ENCODE data around the gene HSPB9. TPM values are rescaled to one million over a fixed set of nuclear protein-coding genes. Genes with fewer than 3 reads are reported as not detected.

Gene HSPB9, protein sequence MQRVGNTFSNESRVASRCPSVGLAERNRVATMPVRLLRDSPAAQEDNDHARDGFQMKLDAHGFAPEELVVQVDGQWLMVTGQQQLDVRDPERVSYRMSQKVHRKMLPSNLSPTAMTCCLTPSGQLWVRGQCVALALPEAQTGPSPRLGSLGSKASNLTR
- total RNA-seq, result not detected in 2 replicates

- no peak within 1 kb of the TSS for H3K27ac Mint-ChIP-seq
- no peak for DNase-seq (ENCODE audit: low spot score)
- no peaks in the 10 kb centered on the region for H3K27me3 Mint-ChIP-seq (ENCODE audit: low read depth)
- H3K4me1 Mint-ChIP-seq (ENCODE audit: low read depth), result peaks cover 12% of the 10 kb centered on the region
- intact Hi-C loops (cut with micrococcal nuclease), result no loop called here
- peak within 1 kb of the TSS; percentile 76 for H3K4me3 Mint-ChIP-seq (ENCODE audit: low read depth)
- H3K9me3 Mint-ChIP-seq, result no peaks in the 10 kb centered on the region
- H3K36me3 Mint-ChIP-seq (ENCODE audit: low read depth), result peaks cover 37% of the 10 kb centered on the region
Observed at GRCh38 chr17:42122371-42123303, at the start of gene HSPB9. TSS of gene HSPB9 (plus strand) at chr17:42122804. CDS start at chr17:42122851, 47 bp downstream.

DNA sequence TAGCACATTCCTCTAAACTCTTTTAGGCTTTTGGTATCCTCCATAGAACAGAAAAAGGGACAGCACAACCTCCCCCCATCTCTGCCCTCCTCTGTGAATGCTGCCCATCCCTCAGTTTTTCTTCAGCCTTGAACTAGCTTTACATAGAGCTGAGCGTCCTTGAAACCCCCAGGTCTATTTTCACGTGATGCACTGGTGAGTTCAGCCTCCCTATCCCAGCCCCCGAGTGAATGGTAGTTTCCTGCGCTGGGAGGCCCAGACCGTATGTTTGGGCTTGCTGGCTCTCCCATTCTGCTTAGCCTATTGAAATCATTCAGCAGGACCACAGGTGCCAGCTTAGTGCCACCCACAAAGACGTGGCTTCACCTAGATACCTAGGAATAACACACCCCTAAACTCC is 46.8 kb upstream of the HSPB9 start:
- Mint-ChIP-seq H3K27me3 (ENCODE audit: low read depth) (peaks cover 30% of the 10 kb centered on the region), H3K36me3 (ENCODE audit: low read depth) (no peaks in the 10 kb centered on the region), H3K4me1 (ENCODE audit: low read depth) (peaks cover 2% of the 10 kb centered on the region), H3K4me3 (ENCODE audit: low read depth) (no peak overlapping the region), H3K9me3 (no peaks in the 10 kb centered on the region), H3K27ac (no peak overlapping the region)
- intact Hi-C loops (cut with micrococcal nuclease), result no loop called here
- DNase-seq (ENCODE audit: low spot score), result no peak

DNA sequence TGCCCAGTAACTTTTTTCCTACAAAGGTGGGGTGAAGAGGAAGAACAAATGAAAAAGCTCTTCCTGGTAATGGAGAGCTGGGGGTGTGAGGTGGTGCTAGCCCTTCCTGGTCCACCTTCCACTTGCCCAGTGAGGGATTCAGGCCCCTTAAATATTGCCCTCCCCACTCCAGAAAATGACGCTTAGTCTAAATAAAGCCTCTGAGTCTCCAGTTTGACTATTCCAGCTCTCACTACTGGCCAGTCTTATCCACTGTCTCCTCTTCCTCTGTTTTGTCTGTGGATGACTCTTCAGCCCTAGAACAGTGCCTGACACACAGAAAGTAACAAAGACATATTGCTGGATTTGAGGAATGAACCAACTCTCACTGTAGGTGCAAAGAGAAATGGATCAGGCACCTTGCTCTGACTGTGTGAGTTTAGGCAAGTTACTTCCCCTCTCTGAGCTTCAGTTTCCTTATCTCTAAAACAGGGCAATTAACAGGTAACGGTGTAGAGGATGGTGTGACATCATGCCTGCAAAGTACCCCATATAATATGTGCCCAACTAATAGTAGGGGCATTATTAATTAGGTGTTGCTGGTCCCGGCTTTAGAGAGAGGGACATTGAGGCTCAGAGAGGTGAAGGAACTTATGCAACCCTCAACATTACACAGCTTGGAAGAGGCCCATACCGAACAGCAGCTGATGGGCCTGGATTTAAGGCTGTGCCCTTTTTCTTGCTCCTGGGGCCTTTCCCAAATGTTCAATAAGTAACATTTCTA is 45.6 kb upstream of the HSPB9 start:
- Mint-ChIP-seq H3K4me3 (ENCODE audit: low read depth) (no peak overlapping the region), H3K36me3 (ENCODE audit: low read depth) (no peaks in the 10 kb centered on the region), H3K4me1 (ENCODE audit: low read depth) (peaks cover under 1% of the 10 kb centered on the region), H3K27me3 (ENCODE audit: low read depth) (peaks cover 24% of the 10 kb centered on the region), H3K27ac (no peak overlapping the region), H3K9me3 (no peaks in the 10 kb centered on the region)
- intact Hi-C loops (cut with micrococcal nuclease), result no loop called here
- DNase-seq (ENCODE audit: low spot score), result no peak

DNA sequence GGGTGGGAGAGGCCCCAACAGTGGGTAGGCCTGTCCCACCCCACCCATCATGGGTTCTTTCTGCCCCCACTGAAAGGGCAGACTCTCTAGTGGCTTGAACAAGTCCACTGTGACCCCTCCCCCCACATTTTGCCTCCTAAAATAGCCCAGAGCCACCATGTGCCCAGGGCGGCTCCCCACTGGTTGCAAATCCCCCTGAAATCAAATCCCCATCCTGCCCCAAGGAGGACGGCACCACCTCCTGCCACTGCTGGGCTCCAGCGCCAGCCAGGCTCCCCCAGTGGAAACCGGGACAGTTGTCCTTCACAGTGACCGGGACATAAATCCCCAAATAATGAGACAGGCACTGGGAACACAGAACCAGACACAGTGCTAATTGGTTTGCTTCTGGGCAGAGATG is 44.8 kb upstream of the HSPB9 start:
- H3K27ac Mint-ChIP-seq, result no peak overlapping the region
- H3K36me3 Mint-ChIP-seq (ENCODE audit: low read depth), result no peaks in the 10 kb centered on the region
- intact Hi-C loops (cut with micrococcal nuclease), result no loop called here
- no peaks in the 10 kb centered on the region for H3K4me1 Mint-ChIP-seq (ENCODE audit: low read depth)
- H3K9me3 Mint-ChIP-seq, result no peaks in the 10 kb centered on the region
- H3K27me3 Mint-ChIP-seq (ENCODE audit: low read depth), result peaks cover 21% of the 10 kb centered on the region
- no peak for DNase-seq (ENCODE audit: low spot score)
- H3K4me3 Mint-ChIP-seq (ENCODE audit: low read depth), result no peak overlapping the region

DNA sequence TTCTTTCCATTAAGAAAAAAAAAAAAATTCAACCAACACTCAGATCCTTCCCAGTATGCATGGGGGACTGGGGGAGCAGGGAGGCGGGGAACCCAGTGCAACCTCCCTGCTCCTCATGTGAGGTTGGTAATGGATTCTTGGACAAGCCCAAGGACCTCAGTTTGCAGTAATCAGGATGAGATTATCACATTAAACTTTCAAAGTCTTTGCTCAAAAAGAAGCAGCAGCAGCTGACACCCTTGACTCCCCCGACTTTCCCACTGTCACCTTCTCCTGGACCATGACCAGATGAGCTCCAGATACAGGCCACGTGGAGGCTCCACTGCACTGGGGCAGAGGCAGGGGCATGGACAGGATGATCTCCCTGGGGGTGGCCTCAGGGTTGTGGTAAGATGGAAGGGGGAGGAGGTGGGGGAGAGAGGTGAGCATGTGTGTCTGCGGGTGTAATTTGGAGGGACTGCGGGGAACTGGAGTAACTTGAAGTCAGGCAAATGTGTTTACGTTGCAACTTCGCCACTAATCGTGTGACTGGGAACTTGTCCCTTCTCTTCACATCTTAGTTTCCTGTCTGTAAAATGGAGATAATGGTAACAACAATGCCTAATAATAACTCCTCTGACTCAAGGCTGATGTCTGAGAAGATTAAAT is 44.1 kb upstream of the HSPB9 start:
- no peaks in the 10 kb centered on the region for H3K9me3 Mint-ChIP-seq
- H3K27ac Mint-ChIP-seq, result no peak overlapping the region
- no peaks in the 10 kb centered on the region for H3K36me3 Mint-ChIP-seq (ENCODE audit: low read depth)
- no peaks in the 10 kb centered on the region for H3K4me1 Mint-ChIP-seq (ENCODE audit: low read depth)
- no peak for DNase-seq (ENCODE audit: low spot score)
- H3K27me3 Mint-ChIP-seq (ENCODE audit: low read depth), result peaks cover 15% of the 10 kb centered on the region
- intact Hi-C loops (cut with micrococcal nuclease), result no loop called here
- no peak overlapping the region for H3K4me3 Mint-ChIP-seq (ENCODE audit: low read depth)

DNA sequence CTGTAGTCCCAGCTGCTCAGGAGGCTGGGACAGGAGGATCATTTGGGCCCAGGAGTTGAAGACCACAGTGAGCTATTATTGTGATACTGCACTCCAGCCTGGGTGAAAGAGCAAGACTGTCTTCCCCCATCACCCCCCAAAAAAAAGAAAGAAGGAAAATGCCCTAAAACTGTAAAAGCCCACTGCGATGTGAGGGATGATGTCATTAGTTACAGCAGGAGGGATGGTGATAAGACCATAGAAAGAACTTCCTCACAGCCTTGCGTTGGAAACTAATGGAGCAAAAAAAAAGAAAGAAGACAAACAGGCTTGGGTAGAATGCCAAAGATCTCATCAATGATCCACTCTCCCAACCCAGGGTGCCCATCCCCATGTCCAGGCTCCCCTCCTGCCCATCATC is 43.1 kb upstream of the HSPB9 start:
- H3K4me1 Mint-ChIP-seq (ENCODE audit: low read depth), result no peaks in the 10 kb centered on the region
- no peak overlapping the region for H3K27ac Mint-ChIP-seq
- intact Hi-C loops (cut with micrococcal nuclease), result no loop called here

GRCh38 chr17:42081516-42082129 is 41.0 kb upstream of the HSPB9 start:
- no peak overlapping the region for H3K4me3 Mint-ChIP-seq (ENCODE audit: low read depth)
- peaks cover 2% of the 10 kb centered on the region for H3K27me3 Mint-ChIP-seq (ENCODE audit: low read depth)
- DNase-seq (ENCODE audit: low spot score), result no peak

More for the DNA sequence above, 43.1 kb upstream of the HSPB9 start:
- Mint-ChIP-seq H3K4me3 (ENCODE audit: low read depth) (no peak overlapping the region), H3K9me3 (no peaks in the 10 kb centered on the region), H3K27me3 (ENCODE audit: low read depth) (peaks cover 10% of the 10 kb centered on the region), H3K36me3 (ENCODE audit: low read depth) (no peaks in the 10 kb centered on the region)
- no peak for DNase-seq (ENCODE audit: low spot score)

DNA sequence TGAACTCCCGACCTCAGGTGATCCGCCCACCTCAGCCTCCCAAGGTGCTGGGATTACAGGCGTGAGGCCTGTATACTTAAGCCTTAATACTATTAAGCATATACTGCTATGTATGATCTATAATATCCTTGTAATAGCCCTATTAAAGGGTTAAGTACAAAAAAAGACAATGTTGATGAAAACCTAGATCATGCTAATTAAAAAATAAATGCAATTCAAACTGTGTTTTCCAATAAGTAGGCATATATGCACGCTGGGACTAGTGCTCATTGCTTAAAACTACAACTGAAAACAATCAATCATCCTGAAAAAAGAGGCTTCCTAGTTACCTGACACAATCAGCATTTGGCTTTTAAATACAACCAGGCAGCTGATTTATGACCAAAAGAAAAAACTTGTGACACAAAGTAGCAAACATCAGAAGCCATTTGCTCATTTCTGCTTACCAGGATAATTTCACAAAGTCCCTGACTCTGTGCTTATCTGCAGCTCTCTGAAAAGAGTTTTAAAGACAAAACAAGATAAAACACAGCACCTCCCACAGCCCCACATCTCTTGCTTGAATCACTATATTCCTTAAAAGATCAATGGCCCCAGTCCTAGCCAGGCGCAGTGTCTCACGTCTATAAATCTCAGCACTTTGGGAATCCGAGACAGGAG is 35.4 kb upstream of the HSPB9 start:
- intact Hi-C loops (cut with micrococcal nuclease), result no loop called here
- Mint-ChIP-seq H3K4me1 (ENCODE audit: low read depth) (no peaks in the 10 kb centered on the region), H3K27ac (no peak overlapping the region), H3K4me3 (ENCODE audit: low read depth) (no peak overlapping the region), H3K27me3 (ENCODE audit: low read depth) (peaks cover 16% of the 10 kb centered on the region), H3K36me3 (ENCODE audit: low read depth) (no peaks in the 10 kb centered on the region), H3K9me3 (no peaks in the 10 kb centered on the region)
- DNase-seq (ENCODE audit: low spot score), result no peak

More at GRCh38 chr17:42081516-42082129, 41.0 kb upstream of the HSPB9 start:
- Mint-ChIP-seq H3K9me3 (no peaks in the 10 kb centered on the region), H3K36me3 (ENCODE audit: low read depth) (no peaks in the 10 kb centered on the region), H3K27ac (no peak overlapping the region), H3K4me1 (ENCODE audit: low read depth) (no peaks in the 10 kb centered on the region)
- intact Hi-C loops (cut with micrococcal nuclease), result no loop called here

DNA sequence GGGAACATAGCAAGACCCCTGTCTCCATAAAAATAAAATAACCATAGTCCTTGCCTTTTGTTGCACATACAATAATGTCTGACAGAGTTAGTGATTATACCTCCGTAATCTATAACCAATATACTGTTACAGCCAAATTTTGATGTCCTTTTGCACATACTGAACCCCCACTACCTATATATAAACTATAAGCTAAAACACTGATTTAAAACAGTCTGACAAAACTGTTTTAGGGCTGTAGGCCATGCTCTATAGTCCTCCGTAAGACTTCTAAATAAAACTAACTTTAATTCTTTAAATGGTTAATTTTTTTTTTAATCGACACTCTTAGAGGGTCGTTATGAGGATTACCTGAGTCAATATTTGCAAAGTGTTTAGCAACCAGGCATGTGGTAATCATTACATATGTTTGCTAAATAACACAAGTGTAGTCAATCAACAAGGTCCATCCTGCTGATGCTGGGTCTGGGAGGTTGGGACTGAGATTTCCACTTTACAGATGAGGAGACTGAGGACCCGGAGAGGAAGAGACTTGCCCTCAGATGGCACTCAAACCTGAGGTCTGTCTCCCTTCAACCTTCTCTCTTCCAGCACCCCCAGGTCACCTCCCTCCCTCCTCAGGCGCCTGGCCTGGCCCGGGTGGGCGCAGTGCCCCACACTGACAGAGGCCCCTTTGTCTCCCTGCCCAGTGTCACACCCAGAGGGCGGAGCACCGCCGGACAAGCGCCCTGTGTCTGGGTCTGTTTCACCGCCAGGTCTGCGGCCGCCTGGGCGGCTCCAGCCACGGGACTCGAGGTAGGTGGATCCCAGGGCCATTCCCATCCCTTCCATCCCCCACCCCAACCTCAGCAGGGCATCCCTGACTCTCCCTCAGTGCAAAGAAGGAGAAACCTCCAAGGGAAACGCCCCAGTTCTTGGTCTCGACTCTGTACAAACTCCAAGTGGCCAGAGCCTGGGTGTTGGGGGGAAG is 34.6 kb upstream of the HSPB9 start:
- H3K4me1 Mint-ChIP-seq (ENCODE audit: low read depth), result no peaks in the 10 kb centered on the region
- intact Hi-C loops (cut with micrococcal nuclease), result no loop called here
- H3K27ac Mint-ChIP-seq, result no peak overlapping the region
- H3K4me3 Mint-ChIP-seq (ENCODE audit: low read depth), result no peak overlapping the region
- no peak for DNase-seq (ENCODE audit: low spot score)
- peaks cover 16% of the 10 kb centered on the region for H3K27me3 Mint-ChIP-seq (ENCODE audit: low read depth)
- no peaks in the 10 kb centered on the region for H3K9me3 Mint-ChIP-seq
- H3K36me3 Mint-ChIP-seq (ENCODE audit: low read depth), result no peaks in the 10 kb centered on the region

GRCh38 chr17:42088736-42089135 is 33.9 kb upstream of the HSPB9 start:
- Mint-ChIP-seq H3K36me3 (ENCODE audit: low read depth) (no peaks in the 10 kb centered on the region), H3K27me3 (ENCODE audit: low read depth) (peaks cover 16% of the 10 kb centered on the region), H3K4me3 (ENCODE audit: low read depth) (no peak overlapping the region), H3K4me1 (ENCODE audit: low read depth) (no peaks in the 10 kb centered on the region), H3K9me3 (no peaks in the 10 kb centered on the region), H3K27ac (no peak overlapping the region)
- DNase-seq (ENCODE audit: low spot score), result no peak
- intact Hi-C loops (cut with micrococcal nuclease), result no loop called here

Measured in activated T-helper 2 cell treated with anti-CD3 and anti-CD28 coated beads, Interferon-gamma antibody, Interleukin-2, Interleukin-4, amounts not matched to agents 10 μg/mL and 5 μg/mL and 100 μg/mL, durations not matched to agents 14 hours and 24 hours and 36 hours (primary cell).